NCI-H2107 treated with DMSO at 0.1 percent for 48 hours (cell line): ENCODE measurements around the gene MCL1.
"Not testable (repeated sequence)": the region's sequence is repeated elsewhere in the genome, so short reads cannot be mapped to it uniquely, and the experiment has no call there.

Experiments used
- DNase-seq: peaks from one replicate; lab custom pipeline; 2025; ENCODE audit not compliant: unreplicated experiment; lab: John Stamatoyannopoulos, UW

The MCL1 gene

DNA sequence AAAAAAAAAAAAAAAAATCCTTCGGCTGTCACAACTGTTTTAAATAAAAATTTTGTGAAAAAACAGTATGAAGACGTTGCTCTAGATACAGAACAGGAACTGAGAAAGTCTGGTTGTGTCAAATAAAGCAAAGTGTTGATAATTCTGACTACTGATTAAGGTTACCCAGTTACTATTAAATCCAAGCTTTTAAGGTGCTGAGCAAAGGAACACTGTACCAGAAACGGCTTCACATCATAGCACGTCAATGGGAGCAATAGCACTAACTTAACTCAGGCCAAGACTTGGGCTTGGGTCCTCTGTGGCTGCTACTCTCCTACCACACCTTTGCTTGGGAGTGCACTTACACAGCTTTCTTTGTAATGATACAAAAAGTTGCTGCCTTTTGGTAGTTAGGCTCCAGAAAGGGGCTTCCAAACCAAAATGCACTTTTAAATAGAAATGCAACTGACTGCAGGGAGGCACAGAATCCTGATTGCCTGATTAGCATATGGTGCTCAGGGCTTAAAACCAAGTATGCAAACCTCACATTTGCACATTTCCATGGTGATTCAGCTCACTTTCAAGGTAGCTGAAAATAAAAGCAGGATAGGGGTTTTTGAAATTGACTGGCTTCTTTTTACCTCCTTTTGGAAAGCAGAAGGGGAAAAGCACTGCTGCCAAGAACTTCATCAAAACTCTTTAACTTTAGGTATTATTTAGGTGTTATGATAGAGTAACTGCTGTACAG is 6.3 kb downstream of the MCL1 start:
- no peak for DNase-seq

DNA sequence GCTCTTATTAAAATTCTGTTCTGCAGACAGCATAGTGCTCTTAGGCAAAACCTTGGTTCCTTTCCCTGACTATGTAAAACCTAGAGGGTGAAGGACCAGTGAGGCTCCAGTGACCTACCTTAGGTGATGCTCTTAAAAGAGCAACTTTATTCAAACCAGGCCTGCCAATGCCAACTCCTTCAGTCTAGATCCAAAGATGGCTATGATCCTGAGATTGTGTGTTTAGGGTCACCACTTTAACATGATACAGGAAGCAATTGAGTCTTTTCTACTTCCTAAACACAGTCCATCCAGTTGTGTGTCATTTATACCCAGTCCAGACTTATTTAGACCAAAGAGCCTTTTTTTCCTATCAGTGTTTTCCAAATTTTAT is 10.8 kb downstream of the MCL1 start:
- no peak for DNase-seq

DNA sequence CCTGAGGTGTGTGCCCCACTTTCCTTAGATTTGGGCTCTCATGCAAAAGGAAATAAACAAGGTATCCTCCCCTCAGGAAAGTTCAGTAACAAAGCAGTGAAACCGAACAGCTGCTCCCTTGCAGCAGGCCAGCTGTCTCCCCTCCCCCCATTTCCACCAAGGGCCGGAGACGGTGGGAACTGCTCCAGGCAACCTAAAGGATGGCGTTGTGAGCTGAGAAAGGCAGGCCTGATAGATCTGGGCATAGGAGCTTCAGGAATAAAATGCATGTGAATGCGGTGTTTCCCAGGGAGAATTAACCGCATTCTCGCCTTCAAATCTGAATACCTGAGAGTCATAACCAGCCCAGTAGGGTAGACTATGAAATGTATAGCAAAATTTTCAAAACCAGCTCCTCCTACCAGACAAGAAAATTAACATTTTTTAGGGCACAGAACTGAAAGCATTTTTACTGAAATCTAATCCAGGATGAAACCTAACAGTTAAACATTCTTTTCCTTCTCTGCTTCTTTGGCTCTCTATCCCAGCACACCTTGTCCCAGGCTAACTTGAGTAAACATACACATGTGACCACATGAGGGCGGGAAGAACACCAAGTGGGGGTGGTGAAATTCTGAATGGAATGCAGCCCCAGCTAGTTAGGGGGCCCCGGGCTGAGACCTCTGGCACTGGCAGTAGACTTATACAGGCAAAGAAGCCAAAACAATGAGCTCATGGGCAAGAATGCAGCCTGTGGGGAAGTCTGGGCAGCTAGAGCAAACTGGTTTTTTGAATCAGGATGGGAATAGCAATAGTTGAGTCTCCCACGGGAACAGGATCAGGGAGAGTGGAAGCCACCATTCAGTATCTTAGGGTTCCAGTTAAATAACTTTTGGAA is 11.5 kb downstream of the MCL1 start:
- peak; percentile 89 for DNase-seq

DNA sequence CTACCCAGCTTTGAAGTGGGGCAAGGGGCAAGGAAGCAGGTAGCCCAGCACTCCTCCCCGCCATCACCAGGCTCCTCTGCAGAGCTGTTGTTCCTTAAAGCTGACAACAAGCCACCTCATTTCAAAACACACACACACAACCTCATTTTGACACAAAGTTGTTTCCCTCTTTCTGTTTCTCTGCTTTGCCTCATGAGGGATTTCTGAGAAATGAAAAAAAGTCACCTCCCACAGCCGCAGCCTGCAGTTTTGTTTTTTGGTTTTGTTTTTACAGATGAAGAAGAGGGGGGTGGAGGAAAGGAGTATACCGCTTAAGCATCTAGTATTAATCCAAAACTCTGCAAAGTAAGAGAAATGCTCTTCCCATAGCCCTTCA is 12.1 kb downstream of the MCL1 start:
- no peak for DNase-seq

DNA sequence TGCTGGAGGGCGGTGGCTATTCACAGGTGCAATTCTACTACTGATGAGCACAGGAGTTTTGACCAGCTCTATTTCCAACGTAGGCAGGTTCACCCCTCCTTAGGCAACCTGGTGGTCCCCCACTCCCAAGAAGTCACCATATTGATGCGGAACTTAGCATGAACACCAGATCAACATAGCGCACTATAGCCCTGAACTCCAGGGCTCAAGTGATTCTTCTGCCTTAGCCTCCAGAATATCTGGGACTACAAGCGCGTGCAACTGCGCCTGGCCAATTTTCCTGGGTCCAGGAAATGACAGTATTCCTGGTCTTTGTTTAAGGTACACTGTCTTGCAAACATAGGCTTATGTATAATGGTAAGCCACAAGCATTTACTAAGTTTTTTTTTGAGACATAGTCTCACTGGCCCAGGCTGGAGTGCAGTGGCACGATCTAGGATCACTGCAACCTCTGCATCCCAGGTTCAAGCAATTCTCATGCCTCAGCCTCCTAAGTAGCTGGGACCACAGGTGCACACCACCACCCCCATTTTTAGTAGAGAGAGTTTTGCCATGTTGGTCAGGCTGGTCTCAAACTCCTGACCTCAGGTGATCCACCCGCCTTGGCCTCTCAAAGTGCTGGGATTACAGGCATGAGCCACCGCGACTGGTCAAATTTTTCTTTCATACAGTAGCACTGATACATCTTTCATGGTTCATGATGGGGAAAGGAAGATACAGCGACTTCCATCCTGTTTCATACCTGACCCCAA is 12.6 kb downstream of the MCL1 start:
- DNase-seq: no peak

DNA sequence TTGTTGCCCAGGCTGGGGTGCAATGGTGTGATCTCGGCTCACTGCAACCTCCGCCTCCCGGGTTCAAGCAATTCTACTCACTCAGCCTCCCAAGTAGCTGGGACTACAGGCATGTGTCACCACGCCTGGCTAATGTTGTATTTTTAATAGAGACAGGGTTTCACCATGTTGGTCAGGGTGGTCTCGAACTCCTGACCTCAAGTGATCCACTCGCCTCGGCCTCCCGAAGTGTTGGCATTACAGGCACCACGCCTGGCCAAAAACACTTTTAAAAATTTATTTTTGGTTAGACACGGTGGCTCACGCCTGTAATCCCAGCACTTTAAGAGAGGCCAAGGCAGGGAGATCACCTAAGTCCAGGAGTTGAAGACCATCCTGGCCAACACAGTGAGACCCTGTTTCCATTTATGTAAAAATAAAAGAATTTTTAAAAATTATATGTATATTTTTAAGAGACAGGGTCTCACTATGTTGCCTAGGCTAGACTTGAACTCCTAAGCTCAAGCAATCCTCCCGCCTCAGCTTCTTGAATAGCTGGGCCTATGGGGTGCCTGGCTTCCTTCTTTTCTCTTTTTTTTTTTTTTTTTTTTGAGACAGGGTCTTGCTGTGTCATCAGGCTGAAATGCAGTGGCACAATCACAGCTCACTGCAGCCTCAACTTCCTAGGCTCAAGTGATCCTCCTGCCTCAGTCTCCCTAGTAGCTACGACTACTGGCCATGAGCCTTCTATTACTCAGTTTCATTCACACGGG is 14.0 kb downstream of the MCL1 start:
- not testable (repeated sequence) for DNase-seq

DNA sequence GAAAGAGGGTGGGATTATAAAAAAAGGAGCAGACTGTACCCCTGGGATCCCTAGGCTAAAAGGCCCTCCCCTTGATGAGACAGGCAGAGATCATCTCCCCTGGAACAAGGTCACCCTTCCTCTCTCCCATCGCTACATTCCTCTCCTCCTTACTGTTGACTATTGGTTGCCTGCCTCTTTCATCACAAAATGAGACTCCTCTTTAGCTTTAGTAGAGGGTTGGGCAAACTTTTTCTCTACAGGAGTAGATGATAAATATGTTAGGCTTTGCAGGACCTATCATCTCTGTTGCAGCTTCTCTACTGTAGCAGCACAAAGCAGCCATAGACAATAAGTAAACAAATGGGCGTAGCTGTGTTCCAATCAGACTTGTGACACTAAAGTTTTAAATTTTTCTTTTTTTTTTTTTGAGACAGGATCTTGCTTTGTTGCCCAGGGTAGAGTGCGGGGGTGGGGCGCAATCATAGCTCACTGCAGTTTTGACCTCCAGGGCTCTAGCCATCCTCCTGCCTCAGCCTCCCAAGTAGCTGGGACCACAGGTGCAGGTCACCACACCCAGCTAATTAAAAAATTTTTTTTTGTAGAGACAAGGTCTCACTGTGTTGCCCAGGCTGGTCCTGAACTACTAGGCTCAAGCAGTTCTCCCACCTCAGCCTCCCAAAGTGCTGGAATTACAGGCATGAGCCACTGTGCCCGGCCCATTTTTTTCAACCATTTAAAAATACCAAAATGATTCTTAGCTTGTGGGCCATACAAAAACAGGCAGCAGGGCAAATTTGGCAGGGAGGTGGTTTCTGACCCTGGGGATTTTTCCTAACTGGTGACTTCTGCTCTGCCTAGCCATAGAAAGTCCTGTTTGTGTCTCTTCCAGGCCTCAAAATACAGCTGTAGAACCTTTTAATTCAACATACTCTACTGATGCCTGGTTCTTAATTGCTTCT is 15.1 kb downstream of the MCL1 start:
- no peak for DNase-seq

DNA sequence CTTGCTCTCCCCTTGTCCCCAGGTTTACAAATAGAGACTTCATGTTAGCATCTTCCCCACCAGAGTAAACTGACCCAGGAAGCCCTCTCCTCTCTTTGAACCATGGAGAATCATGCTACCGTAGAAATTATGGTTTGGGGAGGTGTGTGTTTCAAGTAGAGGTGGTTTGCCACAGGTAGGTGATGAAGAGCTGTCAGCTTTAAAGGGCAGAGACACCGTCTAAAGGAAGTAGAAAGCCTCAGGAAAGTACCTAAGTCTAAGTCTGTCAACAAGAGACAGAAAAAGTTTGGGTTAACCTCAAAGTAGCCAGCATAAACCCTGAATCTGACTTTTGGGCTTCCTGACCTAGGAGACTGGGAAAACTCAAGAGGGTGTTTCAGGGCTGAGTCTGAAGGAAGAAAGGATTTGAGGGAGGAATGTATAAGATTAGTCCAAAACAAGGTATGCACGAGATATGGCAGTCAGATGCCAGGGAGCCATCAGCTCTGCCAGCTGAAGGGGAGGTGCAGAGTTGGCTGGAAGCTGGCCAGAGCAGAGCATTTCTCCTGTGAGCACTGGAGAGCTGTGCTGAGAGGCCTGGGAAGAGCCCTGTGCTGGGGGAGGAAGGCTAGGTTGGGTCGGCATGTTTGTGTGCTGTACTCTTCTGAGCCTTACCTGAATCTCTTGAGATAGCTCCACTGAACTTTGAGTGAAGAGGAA is 15.9 kb downstream of the MCL1 start:
- DNase-seq: peak; percentile 70

DNA sequence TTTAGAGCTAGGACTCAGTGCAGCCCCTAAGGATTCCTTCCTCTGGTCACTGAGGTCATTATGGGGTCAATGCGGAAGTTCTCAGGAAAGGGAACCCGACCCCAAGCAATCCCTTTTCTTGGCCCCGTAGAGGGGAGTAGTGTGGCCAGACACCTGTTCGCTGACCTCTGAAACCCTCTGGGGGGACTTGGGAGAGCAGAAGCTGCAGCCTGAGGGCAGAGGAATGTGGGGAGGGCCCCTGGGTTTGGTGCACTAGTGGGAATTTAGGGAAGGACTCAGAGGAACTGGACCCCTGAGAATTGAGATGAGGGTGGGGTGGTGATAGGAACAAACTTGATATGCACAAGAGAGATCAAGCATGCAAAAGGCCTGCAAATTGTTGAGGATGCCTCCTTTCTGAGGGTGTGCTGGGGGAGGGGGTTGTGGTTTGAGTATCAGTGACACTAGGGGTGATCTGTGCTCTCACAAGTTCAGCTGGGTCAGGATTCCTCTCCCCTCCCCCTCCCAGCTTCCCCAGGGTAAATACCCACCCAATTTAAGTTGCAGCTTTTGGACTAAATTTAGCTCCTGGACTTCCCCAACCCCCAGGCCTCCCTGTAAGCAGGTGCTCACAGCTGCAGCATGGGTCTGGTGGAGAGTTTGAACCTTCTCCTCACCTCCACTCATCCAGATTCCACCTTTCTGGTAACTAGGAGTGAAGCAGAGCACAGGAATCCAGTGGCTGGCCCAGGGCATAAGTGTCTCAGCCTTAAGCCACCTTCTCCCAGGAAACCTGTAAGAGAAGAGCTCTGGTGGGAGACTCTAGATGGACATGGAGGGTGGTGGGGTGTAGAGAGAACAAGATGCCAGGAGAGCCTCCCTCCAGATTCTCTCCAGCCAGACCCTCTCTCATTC is 16.7 kb downstream of the MCL1 start:
- no peak for DNase-seq

DNA sequence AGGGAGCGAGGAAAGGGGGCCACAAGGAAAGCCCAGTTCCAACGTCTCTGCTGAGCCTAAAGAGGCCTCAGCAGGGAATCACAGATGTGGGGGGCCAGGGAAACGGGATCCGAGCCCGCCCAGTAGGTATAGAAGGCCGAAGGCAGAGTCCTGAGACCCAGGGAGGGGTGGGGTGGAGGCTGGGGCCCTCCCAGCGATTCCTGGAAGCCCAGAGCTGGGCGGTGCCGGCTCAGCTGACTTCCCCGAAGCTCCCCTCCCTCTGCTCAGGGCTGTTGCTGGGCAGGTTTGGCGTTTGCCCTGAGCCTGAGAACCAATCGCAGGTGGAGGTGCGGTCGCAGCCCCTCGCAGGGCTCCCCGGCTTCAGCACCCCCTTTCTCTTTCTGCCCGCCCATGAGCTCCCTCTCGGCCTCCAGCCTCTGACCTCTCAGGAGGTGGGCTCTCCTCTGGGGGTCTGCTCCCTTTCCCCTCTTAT is 17.4 kb downstream of the MCL1 start:
- peak; percentile 49 for DNase-seq

DNA sequence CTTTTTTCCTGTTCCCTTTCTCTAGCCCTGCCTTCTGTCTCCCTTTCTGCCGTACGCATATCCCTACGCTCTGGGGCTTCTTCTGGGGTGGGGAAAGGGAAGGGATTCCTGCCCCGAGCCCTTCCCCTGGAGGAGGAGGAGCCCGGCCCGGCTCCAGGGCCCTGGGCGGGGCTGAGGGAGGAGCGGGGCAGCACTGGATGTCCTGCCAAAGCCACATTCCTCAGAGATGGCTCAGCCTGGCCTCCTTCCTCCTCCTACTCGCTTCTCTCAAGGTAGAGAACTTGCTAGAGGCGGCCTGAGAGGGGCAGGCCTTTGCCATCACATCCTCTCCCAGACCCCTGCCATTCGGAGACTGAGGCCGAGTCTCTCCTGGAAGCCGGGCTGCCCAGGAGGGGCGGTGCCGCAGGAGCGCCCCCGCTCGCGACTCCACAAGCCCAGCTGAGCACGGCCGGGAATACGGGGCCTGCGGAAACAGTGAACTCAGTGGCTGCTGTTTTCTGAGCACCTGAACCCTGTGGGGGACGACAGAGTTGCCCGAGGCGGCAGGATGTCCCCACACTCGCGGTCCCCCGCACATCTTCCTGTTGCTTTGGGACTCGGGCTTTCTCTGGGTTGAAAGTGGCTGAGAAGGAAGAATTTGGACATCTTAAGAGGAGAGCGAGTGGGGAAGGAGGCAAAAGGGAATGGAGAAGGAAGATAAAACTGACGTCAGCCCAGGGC is 18.0 kb downstream of the MCL1 start:
- peak; percentile 83 for DNase-seq

DNA sequence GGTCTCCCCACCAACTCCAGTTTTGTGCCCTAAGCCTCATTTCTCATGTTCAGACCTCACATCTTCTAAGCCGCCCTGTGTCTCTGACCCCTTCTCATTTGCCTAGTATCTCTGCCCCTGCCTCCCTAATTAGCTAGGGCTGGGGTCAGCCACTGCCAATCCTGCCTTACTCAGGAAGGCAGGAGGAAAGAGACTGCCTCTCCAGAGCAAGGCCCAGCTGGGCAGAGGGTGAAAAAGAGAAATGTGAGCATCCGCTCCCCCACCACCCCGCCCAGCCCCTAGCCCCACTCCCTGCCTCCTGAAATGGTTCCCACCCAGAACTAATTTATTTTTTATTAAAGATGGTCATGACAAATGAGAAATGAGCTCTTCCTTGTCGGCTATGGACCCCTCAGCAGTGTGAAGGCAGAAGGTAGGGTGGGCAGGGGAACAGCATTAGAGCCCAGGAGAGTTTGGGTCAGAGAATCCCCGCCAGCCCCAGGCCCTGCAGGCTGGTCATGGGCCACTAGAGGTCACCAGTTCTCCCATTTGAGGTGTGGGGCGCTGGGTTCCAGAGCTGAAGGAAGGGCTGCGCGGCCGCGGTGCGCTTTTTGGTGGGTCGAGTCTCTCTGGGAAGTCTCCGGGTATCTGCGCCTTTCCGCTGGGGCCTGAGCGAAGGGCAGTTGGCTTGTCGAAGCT is 18.7 kb downstream of the MCL1 start:
- peak; percentile 83 for DNase-seq

DNA sequence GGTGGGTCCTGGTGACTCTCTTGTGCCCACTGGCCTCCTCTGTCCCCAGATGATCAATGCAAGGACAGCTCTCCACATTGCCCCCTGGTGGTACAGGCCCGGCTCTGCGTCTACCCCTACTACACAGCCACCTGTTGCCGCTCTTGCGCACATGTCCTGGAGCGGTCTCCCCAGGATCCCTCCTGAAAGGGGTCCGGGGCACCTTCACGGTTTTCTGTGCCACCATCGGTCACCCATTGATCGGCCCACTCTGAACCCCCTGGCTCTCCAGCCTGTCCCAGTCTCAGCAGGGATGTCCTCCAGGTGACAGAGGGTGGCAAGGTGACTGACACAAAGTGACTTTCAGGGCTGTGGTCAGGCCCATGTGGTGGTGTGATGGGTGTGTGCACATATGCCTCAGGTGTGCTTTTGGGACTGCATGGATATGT is 19.4 kb downstream of the MCL1 start:
- peak; percentile 63 for DNase-seq

DNA sequence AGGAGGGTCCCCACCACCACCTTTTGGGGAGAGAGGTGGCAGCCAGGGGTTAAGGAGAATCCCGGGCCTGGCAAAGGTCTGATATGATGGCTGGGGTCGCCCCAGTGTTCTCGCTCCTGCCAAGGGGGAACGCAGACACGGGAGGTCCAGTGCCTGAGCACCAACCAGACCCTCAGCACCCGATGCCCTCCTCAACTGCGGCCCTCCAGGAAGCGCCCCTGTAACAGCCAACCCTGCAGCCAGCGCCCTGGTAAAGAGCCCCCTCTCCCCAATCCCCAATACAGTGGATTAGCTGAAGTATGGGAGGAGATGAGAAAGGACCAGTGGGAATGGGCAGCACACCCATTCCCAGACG is 19.8 kb downstream of the MCL1 start:
- no peak for DNase-seq

DNA sequence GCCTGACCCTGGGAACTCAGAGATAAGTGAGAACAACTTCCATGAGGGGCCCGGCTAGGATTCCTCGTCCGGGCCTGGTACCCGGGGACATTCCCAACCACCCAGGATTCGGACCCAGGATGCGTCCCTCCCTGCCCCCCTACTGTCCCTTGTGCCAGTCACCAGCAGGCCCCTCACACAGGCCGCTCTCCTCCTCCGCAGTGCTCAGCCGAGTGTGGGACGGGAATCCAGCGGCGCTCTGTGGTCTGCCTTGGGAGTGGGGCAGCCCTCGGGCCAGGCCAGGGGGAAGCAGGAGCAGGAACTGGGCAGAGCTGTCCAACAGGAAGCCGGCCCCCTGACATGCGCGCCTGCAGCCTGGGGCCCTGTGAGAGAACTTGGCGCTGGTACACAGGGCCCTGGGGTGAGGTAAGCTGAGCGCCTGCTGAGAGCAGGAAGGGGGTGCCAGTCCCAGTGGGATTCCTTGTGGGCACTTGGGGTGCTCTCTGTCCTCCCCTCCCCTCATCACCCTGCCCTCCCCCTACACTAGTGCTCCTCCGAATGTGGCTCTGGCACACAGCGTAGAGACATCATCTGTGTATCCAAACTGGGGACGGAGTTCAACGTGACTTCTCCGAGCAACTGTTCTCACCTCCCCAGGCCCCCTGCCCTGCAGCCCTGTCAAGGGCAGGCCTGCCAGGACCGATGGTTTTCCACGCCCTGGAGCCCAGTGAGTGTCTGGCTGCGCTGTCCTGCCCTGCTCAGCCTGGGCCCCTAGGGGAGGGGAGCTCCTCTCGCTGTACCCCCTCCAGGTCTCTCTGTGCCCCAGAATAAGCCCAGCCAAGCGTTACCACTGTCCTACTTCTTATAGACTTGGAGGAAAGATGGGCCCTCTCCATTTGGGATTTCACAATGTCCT is 20.4 kb downstream of the MCL1 start:
- DNase-seq: no peak

DNA sequence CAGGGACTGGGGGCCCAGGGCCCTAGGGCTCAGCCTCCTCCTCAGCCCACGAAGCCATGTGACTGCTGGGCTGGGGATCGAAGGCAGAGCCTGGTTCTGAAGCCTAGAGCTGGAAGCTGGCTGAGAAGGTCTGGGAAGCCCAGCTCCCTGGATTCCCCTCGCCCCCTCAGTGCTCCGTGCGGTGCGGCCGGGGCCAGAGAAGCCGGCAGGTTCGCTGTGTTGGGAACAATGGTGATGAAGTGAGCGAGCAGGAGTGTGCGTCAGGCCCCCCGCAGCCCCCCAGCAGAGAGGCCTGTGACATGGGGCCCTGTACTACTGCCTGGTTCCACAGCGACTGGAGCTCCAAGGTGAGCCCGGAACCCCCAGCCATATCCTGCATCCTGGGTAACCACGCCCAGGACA is 21.1 kb downstream of the MCL1 start:
- DNase-seq: no peak
